Stimulated activated CD4-positive, alpha-beta T cell treated with anti-CD3 and anti-CD28 coated beads, Interleukin-1b, Interleukin-23, amount 100 ng/mL, for 24 hours (primary cell): ENCODE results near the gene SIK3.
"Not testable (repeated sequence)": the region's sequence is repeated elsewhere in the genome, so short reads cannot be mapped to it uniquely, and the experiment has no call there.

Source experiments
- DNase-seq, 4 experiments: peaks; one replicate each; pipeline ENCODE4 v3.0.0-alpha.2; 2020; ENCODE audit warnings: low read depth in 4 of 4, low spot score in 1 of 4

The SIK3 gene

DNA sequence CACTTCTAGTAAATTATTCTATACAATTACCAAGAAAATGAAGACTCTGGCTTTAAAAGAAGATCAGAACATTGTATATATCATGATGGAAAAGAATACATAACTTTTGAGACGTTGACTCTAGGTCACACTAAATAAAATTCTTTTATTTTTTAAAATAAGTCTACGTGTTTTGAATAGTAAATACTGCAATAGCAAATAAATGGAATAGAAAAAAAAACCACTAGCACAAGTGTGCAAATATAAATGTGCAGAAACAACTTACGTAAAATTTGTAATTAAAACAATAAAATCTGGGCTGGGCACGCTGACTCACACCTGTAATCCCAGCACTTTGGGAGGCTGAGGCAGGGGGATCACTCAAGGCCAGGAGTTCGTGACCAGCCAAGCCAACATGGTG lies 17.9 kb downstream of the SIK3 start:
- no peak for DNase-seq

DNA sequence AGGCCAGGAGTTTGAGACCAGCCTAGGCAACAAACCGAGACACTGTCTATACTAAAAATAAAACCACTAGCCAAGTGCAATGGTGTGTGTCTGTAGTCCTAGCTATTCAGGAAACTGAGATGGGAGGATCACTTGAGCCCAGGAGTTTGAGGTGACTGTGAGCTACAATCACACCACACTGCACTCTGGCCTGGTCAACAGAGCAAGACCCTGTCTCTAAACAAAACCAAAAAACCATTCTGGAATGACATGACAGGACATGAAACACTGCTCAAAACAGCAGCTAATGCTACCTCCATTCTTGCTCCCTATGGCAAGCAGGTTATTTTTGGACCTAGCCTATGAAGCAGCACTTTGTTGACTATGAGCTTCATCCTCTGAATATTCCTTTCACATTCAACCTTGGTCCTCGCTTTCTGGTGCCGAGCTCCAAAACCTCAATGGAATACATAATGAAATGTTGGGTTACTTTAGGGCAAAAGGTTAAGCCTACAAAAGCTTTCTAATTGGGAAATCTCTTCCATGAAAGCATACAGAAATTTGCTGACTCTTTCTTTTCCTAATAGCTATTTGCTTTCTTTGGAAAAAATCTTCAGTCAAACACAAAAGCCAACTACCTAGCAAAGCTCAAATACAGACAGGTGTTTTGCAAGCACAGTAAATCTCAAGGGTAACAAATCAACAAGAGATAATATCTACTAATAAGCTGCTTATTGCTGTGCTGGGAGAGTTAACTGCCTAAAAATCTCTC lies 21.1 kb downstream of the SIK3 start:
- no peak for DNase-seq

DNA sequence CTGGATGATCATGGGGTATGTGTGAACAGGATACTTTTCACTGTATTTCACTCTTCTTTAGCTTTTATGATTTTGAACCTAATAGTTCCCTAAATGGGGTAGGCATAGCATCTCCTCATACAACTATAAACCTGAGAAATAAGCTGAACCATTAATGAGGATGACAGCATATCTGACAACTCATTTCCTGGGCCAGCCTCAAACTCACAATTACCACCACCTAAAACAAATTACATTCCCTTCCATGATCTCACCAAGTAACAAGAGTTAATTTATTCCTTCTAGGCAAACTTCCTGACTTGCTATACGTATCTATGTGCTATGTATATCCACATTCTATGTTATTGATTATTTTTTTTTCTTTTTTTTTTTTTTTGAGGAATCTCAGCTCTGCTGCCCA lies 23.0 kb downstream of the SIK3 start:
- DNase-seq, result no peak

DNA sequence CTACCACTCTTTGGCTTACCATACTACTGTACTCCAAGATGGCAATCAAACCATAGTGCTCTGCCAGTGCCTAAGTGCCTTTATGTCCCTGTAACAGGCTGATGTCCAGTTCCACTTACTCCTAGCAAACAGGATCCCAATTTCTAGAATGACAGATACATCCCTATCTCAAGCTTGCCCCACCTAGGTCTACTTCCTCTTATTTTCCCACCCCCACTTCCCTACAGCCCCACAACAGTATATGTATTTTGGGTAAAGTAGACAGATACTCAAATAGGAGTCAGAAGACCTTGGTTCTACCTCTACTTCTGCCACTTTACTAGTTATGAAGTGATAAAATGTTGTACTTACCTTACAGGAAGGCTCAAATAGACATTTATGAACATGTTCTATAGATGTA lies 24.1 kb downstream of the SIK3 start:
- no peak for DNase-seq

DNA sequence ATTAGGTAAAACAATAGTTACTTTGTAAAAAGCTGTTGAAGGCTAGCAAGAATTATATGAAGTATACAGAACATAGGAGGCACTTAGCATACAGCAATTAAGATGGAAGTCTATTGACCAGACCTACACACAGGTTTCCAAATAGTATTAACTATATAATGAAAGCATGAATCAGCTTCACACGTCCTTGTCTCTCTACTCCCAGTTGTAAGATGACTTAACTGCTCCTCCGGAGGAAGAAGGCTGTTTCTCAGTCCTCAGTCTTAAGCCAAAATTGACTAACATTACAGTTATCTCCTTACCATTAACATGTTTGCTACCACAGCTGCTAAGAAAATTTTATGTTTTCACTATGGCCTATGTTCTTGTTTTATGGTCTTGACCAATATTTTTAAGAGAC lies 24.7 kb downstream of the SIK3 start:
- no peak for DNase-seq

DNA sequence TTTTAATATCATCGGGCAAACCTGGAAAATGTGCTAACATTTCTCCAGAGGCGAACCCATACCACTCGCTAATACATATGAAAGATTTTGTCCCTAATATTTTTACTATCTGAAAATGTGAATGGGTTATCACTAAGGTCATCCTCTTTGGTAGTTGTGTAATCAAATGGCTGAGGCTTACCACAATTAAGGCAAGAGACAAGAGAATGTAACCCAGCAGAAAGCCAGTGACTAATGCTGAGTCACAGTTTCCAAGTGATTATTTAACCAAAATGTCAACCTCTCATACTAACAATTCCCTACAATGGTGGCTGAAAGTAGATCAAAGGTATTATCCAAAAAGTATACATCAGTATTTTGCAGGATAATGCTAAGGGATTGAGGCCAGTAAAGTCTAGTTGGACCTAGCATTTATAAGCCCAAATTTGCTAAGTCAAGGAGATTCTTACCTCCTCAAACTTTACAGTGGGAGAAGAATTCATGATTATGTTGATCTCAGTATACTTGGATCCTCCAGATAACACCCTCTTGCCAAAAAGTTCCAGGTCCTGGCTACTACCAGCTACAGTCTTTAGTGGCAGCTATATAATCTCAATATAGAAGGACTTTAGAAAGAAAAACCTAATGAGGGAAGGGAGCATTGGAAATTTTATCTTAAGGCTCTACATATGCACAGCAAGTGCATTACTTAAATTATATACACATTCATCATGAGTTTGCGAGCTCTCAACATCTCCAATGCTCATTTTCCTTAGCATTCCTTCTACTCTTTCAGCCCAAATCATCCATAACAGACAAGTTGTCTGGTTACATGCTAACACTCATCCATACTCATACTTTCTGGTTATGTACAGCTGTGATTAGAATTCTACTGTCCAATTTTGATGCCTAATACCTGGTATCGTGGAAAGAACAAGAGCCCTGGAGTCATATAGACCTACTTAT lies 25.4 kb downstream of the SIK3 start:
- DNase-seq, result no peak

DNA sequence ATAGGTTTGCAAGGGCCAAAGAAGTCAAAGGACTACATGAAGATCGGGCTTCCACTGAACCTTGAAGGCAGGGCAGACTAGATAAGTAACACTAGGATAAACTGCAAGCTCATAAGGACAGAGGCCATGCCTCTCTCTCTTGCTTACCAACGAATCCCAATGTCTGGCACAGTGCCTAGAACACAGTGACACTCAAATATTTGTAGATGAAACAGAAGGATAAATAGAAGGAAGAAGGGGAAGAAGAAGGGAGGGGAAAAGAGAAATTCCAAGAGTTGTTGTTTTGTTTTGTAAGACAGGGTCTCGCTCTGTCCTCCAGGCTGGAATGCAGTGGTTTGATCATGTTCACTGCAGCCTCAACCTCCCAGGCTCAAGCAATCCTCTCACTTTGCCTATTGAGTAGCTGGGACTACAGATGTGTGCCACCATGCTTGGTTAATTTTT lies 26.9 kb downstream of the SIK3 start:
- no peak for DNase-seq

DNA sequence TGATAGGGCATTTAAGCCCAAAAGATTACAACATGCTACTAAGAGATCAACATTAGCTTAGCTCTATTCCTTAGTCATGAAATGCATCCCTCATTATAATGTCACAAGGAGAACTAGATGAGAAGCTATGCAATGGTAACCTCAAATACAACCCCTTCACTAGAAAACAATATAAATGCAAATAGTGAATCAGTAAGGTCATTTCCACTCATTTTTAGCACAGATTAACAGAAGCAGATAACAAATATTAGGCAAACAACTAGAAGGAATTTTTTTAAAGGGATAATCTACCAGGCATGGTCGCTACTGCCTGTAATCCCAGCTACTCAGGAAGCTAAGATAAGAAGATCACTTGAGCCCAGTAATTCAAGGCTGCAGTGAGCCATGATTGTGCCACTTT lies 28.2 kb downstream of the SIK3 start:
- DNase-seq, result no peak

DNA sequence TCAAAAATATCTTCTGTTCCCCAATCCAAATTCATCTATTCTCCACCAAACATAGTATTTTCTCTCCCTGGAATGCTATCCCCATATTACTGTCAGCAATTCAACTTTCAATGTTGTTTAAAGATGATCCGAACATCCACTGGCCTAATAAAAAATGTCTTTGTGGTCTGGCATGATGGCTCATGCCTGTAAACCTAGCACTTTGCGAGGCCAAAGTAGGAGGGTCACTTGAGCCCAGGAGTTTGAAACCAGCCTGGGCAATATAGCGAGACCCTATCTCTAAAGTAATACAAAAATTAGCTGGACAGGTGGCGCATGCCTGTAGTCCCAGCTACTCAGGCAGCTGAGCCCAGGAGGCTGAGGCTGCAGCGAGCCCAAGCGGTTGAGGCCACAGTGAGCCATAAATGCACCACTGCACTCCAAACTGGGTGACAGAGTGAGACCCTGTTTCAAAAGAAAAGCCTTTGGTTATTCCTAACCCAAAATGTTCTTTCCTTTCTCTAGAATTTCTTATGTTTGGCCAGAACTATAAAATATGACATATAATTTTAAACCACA lies 29.8 kb downstream of the SIK3 start:
- no peak for DNase-seq

DNA sequence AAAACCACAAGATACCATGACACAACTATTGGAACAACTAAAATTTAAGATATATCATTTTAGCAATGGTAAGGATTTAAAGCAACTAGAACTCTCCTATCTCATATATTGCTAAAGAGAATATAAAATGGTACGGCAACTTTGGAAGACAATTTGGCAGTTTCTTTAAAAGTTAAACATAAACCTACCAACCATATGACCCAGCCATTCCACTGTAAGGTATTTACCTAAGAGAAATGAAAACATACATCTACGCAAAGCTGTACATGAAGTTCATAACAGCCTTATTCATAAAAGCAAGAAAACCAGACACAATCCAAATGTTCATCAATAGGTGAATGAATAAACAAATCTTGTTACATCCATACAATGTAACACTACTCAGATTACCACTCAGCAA lies 31.3 kb downstream of the SIK3 start:
- no peak for DNase-seq

DNA sequence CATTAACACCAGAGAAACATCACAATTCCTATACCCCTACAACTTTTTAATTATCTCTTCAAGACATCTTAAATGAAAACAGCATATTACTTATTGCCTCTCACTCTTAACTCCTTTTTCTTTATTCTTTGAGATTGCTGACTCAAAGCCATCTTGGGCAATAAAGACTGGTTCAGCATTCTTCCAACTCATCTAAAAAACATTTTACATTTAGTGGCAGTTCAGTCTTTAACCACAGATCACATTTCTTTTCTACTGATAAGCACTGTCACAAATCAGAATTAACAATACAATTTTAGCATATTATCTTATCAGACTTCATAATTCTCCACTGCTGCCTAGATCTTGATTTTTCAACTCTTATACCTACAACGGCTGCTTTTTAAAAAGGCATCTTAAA lies 34.0 kb downstream of the SIK3 start:
- no peak for DNase-seq

DNA sequence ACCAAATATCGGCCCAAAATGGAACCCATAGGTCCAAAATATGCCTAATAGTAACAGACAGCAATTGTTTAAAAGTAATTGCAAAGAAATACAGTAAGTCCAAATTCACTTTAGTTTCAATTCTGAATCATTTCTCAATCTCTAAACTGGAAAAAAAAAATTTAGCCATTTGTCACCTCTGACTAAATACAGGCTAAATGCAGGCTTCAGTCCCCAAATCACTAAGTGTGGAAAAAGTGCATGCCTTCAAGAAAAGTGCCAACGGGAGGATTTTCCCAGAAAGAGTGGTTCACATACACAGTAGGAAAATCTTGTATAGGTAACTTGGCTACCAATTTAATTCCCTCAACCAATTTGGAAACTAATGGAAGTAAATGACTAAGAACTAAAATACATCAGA lies 35.7 kb downstream of the SIK3 start:
- no peak for DNase-seq

DNA sequence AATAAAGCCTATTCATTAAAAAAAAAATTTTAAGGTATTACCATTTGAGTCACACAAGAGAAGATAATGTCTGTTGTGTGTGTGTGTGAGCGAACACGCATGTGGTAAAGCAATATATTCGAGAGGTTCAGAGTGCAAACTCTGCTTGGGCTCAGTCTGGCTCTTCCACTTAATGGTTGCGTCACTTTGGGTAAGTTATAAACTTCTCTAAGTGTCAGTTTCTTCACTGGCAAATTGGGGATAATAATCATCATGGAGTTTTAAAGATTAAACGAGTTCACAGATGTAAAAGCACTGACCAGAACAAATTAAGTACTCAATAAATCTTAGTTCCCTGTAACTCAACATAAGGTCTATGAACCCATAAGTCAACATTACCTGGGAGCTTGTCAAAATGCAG lies 37.0 kb downstream of the SIK3 start:
- no peak for DNase-seq

DNA sequence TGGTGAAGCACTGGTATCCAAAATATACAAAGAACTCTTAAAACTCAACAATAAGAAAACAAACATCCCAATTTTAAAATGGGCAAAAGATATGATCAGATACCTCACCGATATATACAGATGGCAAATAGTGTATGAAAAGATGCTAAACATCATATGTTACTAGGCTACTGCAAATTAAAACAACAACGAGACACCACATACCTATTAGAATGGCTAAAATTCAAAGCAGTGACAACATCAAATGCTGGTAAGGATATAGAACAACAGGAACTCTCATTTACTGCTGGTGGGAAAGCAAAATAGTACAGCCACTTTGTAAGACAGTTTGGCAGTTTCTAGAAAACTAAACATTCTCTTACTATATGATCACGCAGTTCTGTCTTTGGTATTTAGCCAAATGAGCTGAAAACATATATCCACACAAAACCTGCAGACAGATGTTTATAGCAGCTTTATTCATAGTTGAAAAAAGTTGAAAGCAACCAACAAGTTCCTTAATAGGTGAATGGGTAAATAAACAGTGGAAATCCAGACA lies 38.5 kb downstream of the SIK3 start:
- DNase-seq, result no peak

DNA sequence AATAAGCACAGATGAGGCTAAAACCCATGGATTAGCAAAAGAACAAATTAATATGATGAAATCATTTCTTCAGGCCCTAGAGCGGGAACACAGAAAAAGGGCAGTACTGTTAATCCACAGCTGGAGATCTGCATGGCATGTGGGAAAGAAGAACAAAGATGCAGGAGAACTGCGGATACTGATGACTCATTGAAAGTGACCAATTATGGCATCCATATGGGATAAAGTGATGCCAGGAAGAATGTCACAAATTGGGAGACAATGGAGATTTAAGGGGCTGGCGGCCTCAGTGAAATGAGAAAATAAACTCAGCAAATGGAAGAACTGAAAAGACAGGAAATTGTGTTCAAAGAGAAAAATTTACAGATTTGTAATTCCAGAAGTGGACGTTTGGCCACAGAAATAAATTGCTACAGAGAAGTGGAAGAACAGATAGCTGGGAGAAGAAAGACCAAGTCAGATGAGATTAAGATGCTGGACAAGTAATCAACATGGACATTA lies 39.4 kb downstream of the SIK3 start:
- no peak for DNase-seq

DNA sequence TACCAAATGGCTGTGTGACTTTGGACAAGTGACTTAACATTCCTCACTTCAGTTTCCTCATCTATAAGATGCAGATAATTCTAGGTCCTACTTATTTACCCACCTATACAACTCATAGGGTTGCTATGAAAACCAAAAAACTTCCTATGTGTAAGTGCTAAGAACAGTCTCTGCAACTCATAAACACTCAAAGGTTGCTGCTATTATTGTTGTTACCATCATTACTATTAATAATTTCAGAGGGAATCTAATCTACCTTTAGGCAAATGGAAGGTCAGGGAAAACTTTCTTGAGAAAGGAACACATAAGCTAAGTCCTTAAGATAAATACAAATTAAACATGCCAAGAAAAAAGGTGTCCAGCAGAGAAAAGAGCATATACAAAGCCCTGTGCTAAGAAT lies 40.5 kb downstream of the SIK3 start:
- DNase-seq, result no peak

DNA sequence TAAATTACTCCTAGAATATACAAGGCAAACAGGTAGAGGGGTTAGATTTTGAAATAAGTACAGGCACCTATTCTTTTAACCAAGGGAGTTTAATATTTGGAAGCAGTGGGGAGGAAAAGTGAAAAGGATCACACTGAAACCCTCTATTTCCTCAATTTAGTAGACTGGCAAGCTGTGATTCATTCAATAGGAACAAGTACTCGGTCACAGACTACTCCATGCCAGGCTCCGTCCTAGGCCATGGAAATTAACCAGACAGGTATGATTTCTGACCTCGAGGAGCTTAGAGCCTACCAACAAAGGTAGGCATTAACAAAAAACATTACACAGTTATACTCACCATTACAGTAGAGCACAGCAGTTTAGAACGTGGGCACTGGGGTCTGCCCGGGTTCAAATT lies 40.9 kb downstream of the SIK3 start:
- no peak for DNase-seq

DNA sequence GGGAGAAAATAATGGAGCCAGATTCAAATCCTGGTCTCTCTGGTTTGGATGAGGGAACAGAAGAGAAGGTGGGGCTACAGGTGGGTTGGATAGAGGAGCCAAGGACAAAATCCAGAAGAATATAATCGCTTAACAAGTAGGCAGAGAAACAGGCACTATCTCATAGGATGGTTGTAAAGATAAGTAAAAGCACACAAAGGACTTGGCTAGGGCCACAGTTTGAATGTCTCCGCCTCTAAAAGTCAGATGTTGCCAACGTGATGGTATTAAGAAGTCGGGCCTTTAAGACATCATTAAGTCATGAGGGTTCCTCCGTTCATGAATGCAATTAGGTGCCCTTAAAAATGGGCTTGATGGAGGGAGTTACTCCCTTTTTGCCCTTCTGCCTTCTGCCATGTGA lies 42.8 kb downstream of the SIK3 start:
- DNase-seq, result no peak

DNA sequence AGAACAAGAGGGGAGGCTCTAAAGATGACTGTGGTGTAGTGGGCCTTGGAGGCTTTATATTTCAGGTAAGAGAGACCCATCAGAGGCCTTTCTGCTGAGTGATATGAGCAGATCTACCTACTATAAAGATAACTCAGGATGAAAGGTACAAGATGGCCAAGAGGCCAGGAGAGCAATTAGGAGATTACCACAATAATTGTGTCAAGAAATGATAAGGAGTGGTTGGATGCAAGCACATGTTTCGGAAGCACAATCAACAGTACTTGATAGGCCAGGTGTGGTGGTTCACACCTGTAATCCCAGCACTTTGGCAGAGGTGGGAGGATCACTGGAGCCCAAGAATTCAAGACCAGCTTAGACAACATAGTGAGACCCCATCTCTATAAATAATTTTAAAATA lies 43.8 kb downstream of the SIK3 start:
- no peak for DNase-seq

DNA sequence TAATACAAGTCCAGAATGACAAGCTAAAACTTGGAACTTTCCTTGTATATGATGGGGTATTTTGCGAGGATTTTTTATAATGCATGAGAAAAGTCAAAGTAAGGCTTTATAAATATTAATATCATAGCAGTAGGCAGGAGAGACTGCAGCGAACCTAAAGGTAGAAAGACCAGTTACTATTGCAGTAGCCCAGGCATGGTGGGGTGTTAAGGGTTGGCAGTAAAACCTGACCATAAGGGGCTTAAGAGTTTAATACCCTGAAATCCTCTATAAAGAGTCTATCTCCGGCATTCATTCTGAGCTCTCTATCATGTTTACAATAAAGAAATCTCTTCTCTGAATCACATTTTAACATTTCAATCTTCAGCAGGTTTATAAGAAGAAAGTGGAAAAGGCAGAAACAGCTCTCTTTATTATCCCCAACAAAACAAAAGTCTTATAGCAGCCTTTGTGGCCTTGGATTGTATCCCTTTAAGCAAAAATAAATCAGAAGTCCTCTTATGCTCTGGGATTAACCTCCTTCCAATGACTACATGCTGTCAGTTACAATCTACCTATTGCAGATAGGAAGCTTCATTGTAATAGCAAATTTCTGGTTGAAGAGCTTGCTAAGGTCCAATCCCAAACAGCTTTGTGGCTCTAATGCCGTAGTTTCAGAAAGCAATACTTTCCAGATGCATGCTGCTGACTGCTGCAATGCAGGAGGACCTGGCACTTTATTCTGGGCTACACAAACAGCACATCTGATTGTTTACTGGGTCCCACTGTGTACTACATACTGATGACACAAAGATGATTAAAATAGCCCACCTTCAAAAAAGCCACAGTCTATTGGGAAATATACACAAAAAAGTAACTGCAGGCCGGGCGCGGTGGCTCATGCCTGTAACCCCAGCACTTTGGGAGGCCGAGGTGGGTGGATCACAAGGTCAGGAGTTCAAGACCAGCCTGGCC lies 45.8 kb downstream of the SIK3 start:
- DNase-seq, result no peak

DNA sequence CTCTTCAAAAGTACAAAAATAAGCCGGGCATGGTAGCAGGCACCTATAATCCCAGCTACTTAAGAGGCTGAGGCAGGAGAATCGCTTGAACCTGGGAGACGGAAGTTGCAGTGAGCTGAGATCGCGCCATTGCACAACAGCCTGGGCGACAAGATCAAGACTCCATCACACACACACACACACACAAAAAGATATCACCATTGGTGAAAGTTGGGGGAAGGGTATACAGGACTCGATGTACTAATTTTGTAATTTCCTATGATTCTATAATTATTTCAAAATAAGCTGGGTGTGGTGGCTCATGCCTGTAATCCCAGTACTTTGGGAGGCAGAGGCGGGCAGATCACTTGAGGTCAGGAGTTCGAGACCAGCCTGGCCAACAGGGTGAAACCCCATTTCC lies 48.1 kb downstream of the SIK3 start:
- not testable (repeated sequence) for DNase-seq
